A549 treated with RU486 at 1 μM for 4 hours (cell line): ENCODE measurements around the gene TDP2. TPM values are rescaled to one million over a fixed set of nuclear protein-coding genes. Genes with fewer than 3 reads are reported as not detected.

Experiments used
- total RNA-seq: library from RNA; stranded (reverse); fragments of 200-300 nt; extraction: Qiagen RNA extraction; gene quantifications from 5 replicates; pipeline ENCODE4 v1.2.3, GENCODE V29; 2022; ENCODE audit warnings: low read depth

Gene TDP2, protein sequence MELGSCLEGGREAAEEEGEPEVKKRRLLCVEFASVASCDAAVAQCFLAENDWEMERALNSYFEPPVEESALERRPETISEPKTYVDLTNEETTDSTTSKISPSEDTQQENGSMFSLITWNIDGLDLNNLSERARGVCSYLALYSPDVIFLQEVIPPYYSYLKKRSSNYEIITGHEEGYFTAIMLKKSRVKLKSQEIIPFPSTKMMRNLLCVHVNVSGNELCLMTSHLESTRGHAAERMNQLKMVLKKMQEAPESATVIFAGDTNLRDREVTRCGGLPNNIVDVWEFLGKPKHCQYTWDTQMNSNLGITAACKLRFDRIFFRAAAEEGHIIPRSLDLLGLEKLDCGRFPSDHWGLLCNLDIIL
- 33.7 to 49.6 TPM (median 45.5 TPM) in 5 replicates for total RNA-seq

DNA sequence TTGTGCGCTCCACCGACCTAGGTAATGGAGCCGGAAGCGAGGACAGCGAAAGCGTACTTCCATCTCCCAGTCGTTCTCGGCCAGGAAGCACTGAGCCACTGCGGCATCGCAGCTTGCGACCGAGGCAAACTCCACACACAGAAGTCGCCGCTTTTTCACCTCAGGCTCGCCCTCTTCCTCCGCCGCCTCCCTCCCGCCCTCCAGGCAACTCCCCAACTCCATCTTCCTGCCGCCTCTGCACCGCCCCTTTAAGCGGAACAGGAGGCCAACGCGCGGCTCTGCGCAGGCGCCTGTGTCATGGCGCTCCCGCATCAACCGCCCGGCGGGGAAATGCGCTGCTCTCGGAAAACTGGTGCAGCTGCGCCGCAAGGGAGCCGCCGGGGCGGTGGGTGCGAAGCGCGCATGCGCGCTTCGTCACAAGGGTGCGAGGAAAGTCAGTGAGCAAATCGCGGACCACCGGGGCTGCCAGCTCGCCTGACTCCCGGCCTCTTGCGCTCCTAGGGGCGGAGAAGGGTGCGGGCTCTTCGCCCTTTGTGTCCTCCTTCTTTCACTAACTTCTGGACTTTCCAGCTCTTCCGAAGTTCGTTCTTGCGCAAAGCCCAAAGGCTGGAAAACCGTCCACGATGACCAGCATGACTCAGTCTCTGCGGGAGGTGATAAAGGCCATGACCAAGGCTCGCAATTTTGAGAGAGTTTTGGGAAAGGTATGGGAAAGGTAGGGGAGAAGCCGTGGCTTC, at the start of gene TDP2, which contains the start of gene ACOT13:
TDP2 (minus strand) TSS at position 259 of the 737 bp plus-strand sequence; CDS start at position 222, 37 bp downstream.
ACOT13 (plus strand) TSS at position 437 of the 737 bp plus-strand sequence; CDS start at position 624, 187 bp downstream.

Other genes starting within 250 kb of the TDP2 start
- 1.1 to 1.3 TPM (median 1.1 TPM) in 5 replicates for gene GPLD1, start 177.3 kb downstream of the TDP2 start, total RNA-seq
- 6.1 to 8.3 TPM (median 7.6 TPM) in 5 replicates for gene ALDH5A1, start 171.9 kb downstream of the TDP2 start, total RNA-seq
- gene KIAA0319, start 20.7 kb downstream of the TDP2 start, total RNA-seq: 2.6 to 3.2 TPM (median 2.9 TPM) in 5 replicates
- 18.6 to 34.0 TPM (median 25.7 TPM) in 5 replicates for gene ACOT13, start 178 bp upstream of the TDP2 start, total RNA-seq
- 49.3 to 61.2 TPM (median 52.0 TPM) in 5 replicates for gene C6orf62, start 52.3 kb upstream of the TDP2 start, total RNA-seq
- gene GMNN, start 108.0 kb upstream of the TDP2 start, total RNA-seq: 53.5 to 64.3 TPM (median 56.0 TPM) in 5 replicates
- gene ARMH2, start 132.0 kb upstream of the TDP2 start, total RNA-seq: not detected in 5 replicates